ENCODE data around the gene ERGIC1.

DNA sequence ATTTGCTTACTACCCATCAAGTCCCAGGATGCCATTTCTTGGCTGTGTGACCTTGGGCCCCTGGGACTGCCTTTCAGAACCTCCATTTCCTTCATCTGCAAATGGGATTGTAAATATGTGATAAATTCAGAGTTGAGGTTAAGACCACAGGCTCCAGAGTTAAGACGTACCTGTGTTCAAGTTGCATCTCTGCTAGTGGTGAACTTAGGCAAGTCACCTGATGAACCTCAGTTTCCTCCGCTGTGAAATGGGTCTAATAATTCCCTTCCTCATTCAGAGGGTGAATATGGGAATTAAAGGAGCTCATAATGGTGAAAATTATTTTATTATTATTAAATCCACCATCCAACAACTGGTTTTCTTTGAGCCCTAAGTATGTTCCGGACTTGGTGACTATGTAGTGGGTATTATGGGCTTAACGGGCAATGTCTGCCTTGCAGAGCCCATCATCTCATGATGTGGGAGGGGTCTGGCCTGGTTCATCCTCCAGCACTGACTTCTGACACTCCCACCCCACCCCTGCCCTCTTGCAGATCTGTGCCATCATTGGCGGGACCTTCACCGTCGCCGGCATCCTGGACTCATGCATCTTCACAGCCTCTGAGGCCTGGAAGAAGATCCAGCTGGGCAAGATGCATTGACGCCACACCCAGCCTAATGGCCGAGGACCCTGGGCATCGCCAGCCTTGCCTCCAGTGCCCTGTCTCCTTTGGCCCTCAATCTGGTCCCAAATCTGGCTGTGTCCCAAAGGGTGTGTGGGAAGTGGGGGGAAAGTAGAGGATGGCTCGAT lies 116.3 kb downstream of the ERGIC1 start:
- TF ChIP-seq CTCF (IDR thresholded peaks at IDR 0.05) (no peak), POLR2A (IDR thresholded peaks at IDR 0.05) (no peak), POLR2AphosphoS5 (IDR thresholded peaks at IDR 0.05) (no peak), EP300 (IDR thresholded peaks at IDR 0.05) (no peak)

Measured in gastroesophageal sphincter (tissue), 3 donors.